ENCODE data around the gene NELL1. TPM values are rescaled to one million over a fixed set of nuclear protein-coding genes. Genes with fewer than 3 reads are reported as not detected.

Gene NELL1
- total RNA-seq, 1 donor from 2014 or later: not detected

GRCh38 chr11:21289686-21290085 is 620.3 kb downstream of the NELL1 start:
- no peak for DNase-seq (ENCODE audit: extremely low read depth, low read depth, low spot score)

- DNase-seq (ENCODE audit: extremely low read depth, low read depth, low spot score): no peak
Observed at GRCh38 chr11:21295508-21295907, 626.1 kb downstream of the NELL1 start.

- no peak for DNase-seq (ENCODE audit: extremely low read depth, low read depth, low spot score)
Observed at GRCh38 chr11:21301981-21302380, 632.6 kb downstream of the NELL1 start.

- no peak for DNase-seq (ENCODE audit: extremely low read depth, low read depth, low spot score)
Observed at GRCh38 chr11:21306739-21307358, 637.5 kb downstream of the NELL1 start.

- DNase-seq (ENCODE audit: extremely low read depth, low read depth, low spot score): no peak
Observed at GRCh38 chr11:21307874-21308273, 638.5 kb downstream of the NELL1 start.

- DNase-seq (ENCODE audit: extremely low read depth, low read depth, low spot score): no peak
Observed at GRCh38 chr11:21316591-21316990, 647.2 kb downstream of the NELL1 start.

- DNase-seq (ENCODE audit: extremely low read depth, low read depth, low spot score): no peak
Observed at GRCh38 chr11:21321072-21321471, 651.7 kb downstream of the NELL1 start.

- no peak for DNase-seq (ENCODE audit: extremely low read depth, low read depth, low spot score)
Observed at GRCh38 chr11:21321530-21321929, 652.1 kb downstream of the NELL1 start.

- no peak for DNase-seq (ENCODE audit: extremely low read depth, low read depth, low spot score)
Observed at GRCh38 chr11:21323617-21324016, 654.2 kb downstream of the NELL1 start.

GRCh38 chr11:21343204-21343603 is 673.8 kb downstream of the NELL1 start:
- DNase-seq (ENCODE audit: extremely low read depth, low read depth, low spot score): no peak

- no peak for DNase-seq (ENCODE audit: extremely low read depth, low read depth, low spot score)
Observed at GRCh38 chr11:21346361-21346760, 677.0 kb downstream of the NELL1 start.

- no peak for DNase-seq (ENCODE audit: extremely low read depth, low read depth, low spot score)
Observed at GRCh38 chr11:21350613-21351012, 681.2 kb downstream of the NELL1 start.

- DNase-seq (ENCODE audit: extremely low read depth, low read depth, low spot score): no peak
Observed at GRCh38 chr11:21353425-21353824, 684.0 kb downstream of the NELL1 start.

GRCh38 chr11:21364866-21365624 is 695.7 kb downstream of the NELL1 start:
- DNase-seq (ENCODE audit: extremely low read depth, low read depth, low spot score): no peak

- no peak for DNase-seq (ENCODE audit: extremely low read depth, low read depth, low spot score)
Observed at GRCh38 chr11:21369947-21370346, 700.6 kb downstream of the NELL1 start.

GRCh38 chr11:21371044-21371443 is 701.7 kb downstream of the NELL1 start:
- no peak for DNase-seq (ENCODE audit: extremely low read depth, low read depth, low spot score)

- no peak for DNase-seq (ENCODE audit: extremely low read depth, low read depth, low spot score)
Observed at GRCh38 chr11:21372672-21373071, 703.3 kb downstream of the NELL1 start.

- no peak for DNase-seq (ENCODE audit: extremely low read depth, low read depth, low spot score)
Observed at GRCh38 chr11:21374376-21374775, 705.0 kb downstream of the NELL1 start.

GRCh38 chr11:21385669-21386440 is 716.5 kb downstream of the NELL1 start:
- no peak for DNase-seq (ENCODE audit: extremely low read depth, low read depth, low spot score)

- DNase-seq (ENCODE audit: extremely low read depth, low read depth, low spot score): no peak
Observed at GRCh38 chr11:21390430-21390829, 721.0 kb downstream of the NELL1 start.

GRCh38 chr11:21396342-21397008 is 727.1 kb downstream of the NELL1 start:
- DNase-seq (ENCODE audit: extremely low read depth, low read depth, low spot score): no peak
